ENCODE data around the gene TMED3.
"Not testable (repeated sequence)": the region's sequence is repeated elsewhere in the genome, so short reads cannot be mapped to it uniquely, and the experiment has no call there.

The TMED3 gene

GRCh38 chr15:79319973-79320372 lies 9.1 kb downstream of the TMED3 start:
- not testable (repeated sequence) for DNase-seq

- no peak for DNase-seq
Measured at GRCh38 chr15:79321876-79322275, 11.0 kb downstream of the TMED3 start.

- no peak for DNase-seq
Measured at GRCh38 chr15:79322306-79322705, 11.4 kb downstream of the TMED3 start.

DNA sequence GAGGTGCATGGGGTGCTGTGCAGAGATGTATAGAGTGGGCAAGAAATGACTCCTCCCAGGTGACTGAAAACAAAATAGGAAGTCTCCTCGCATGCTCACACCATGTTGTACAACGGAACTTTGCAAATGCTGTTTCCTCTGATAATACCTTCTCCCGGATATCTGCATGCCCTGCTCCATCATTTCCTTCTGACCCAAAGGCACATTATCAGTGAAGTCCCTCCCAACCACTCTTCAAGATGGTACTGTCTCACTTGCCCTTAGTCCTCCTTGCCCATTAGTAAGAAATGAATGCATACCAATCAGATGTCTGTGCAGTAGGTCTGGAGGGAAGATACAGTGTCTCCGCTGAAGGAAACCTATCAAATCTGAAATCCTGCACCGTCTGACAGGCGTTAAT lies 12.0 kb downstream of the TMED3 start:
- no peak for DNase-seq

- DNase-seq = peak; percentile 69
Measured at GRCh38 chr15:79329171-79329611, 18.3 kb downstream of the TMED3 start.

DNA sequence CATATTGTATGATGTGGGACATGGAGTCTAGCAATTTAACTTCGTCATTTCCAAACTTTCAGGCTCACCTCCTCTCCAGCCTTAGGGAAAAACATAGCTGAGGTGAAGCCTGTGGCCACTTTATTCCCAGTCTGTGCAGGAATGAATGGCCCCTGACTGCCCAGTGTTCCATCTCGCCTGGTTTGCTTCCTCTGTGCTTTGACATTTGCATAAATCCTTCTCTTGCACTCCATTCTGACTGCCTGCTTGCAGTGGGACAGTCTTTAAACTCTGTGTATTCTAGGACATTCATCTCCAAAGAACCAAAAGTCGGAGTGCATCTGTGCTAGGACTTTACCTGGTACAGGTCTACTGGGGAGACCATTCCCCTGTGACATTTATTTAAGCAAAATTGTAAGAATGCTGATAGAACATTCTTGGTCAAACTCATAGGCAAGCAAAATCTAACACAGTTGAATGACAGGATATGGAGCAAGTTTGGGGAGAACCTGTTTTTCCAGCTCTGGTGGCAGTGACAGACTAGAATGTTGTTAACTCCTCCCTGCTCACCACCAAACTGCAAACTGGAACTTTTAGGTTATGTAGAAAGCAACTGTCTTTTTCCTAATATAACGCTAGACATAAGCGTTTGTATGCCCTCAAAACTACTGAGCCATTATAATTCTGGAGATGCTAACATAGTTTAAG lies 22.1 kb downstream of the TMED3 start:
- DNase-seq = no peak

GRCh38 chr15:79337591-79337990 lies 26.7 kb downstream of the TMED3 start:
- DNase-seq = no peak

DNA sequence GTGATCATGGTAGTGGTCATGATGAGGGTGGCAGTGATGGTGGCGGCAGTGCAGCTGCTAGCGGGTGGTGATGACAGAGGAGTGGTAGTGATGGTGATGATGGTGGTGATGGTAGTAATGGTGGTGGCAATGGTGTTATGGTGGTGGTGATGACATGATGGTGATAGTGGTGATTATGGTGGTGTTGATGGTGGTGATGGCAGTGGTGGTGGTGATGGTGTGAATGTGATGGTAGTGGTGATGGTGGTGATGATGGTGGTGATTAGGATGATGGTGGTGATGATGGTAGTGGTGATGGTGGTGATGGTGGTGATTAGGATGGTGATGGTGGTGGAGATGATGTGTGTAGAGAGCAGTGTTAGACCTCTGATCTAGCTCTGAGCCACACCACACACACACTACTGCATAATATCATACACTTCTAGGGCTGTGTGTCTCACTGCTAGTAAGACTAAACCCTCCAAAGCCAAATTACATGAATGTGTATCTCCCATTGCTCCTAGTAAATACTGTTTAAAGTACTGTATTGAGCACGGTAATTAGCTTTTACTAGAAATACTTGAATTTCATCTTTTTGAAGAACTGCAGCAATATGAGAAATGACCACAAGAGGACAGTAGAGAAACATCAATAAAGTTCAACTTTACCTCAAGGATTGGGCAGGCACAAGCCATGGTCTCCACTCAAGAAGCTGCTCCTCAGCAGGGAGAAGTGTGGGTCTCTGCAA lies 28.8 kb downstream of the TMED3 start:
- peak; percentile 51 for DNase-seq

DNA sequence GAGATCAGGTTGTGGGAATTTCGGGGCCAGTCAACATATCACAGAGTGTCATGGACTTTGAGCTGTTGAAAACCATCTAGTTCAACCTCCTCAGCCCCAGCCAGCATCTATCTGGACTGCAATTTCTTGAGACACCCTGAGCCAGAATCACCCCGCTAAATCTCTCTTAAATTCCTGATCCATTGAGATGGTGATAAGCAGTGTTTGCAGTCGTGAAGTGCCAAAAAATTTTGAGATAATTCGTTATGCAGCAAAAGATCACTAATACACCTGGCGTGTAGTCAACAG lies 29.3 kb downstream of the TMED3 start:
- no peak for DNase-seq

- no peak for DNase-seq
Measured at GRCh38 chr15:79341396-79341795, 30.5 kb downstream of the TMED3 start.

DNA sequence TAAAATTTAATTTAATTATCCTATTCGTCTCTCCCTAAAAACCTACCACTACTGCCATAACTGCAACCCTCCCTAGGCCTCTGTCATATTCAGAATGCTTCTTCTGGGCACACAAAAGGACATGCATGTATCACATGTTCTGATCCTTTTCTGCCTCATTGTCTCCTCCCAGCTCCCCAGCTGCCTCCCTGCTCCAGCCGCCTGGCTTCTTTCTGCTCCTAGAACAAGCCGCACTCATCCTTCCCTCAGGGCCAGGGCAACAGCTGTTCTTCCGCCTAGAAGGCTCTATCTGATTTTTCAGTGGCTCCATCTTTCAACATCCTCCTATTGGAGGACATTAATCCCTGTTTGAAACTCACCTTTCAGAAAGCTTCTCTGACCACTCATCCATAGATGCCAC lies 38.6 kb downstream of the TMED3 start:
- no peak for DNase-seq

DNA sequence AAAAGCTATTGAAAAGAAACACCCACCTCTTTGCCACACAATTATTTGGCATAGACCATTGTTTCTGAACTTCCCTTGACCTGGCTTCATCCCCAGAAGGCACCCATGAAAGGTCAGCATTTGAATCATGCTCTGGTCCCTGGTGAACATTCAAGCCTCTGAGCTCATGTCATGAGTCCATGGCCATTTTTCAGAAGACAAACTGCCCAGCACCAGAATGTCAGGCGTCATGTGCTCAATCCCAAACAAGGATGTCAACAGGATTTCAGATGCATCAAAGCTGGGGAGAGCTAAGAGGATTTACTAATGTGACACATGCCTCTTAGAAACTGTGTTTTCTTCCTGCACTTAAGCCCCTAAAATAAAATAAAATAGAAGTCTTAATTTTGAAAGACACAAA lies 41.3 kb downstream of the TMED3 start:
- DNase-seq = no peak

GRCh38 chr15:79357566-79357965 lies 46.7 kb downstream of the TMED3 start:
- peak; percentile 63 for DNase-seq

GRCh38 chr15:79358069-79358468 lies 47.2 kb downstream of the TMED3 start:
- no peak for DNase-seq

DNA sequence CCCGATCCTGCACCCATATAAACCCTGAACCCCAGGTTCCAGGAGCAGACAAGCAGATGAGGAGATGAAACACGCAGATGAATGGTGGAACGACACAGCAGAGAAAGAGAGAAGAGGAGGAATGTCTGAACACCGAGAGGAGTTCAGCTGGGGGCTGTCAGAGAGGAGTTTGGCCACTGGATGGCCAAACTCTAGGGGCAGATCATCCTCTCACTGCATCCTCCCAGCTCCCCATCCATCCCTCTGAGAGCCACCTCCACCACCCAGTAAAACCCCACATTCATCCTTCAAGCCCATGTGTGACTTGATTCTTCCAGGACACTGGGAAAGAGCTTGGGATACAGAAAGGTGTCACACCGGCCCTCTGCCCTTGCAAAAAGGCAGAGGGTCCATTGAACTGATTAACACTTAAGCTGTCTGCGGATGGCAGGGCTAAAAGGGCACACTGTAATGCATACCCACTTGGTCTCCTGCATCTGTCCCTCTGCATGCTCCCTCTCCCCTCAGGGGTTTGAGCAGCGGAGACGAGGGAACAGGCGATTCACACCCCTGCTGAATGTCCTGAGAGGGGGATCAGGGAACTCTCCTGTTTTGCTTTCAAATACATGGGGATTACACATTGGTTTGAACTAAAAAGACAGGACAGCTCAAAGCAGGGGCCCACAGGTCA lies 53.8 kb downstream of the TMED3 start:
- DNase-seq = no peak

DNA sequence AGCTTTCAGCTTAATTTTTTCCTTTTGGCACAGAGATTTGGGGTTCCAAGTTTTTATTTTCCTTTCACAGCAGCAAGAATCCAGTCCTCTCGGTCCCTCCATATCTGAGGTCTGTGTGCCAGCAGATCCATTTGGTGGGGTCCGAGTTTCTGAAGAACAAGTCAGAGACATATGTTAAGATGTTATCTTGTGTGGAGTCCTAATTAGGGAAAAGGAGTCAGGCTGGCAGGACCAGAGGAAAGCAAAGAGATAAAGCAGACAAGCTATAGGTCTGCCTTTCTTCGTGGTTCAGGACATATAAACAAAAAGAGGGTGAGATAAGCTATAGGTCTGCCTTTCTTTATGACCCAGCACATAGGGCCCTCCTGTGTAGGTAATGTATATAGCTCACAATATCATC lies 54.9 kb downstream of the TMED3 start:
- DNase-seq = no peak

GRCh38 chr15:79366691-79367090 lies 55.8 kb downstream of the TMED3 start:
- DNase-seq = no peak

- no peak for DNase-seq
Measured at GRCh38 chr15:79370716-79371115, 59.8 kb downstream of the TMED3 start.

GRCh38 chr15:79371591-79371990 lies 60.7 kb downstream of the TMED3 start:
- no peak for DNase-seq

GRCh38 chr15:79372428-79372827 lies 61.5 kb downstream of the TMED3 start:
- no peak for DNase-seq
